ENCODE results near the gene NR0B2.

GRCh38 chr1:26877326-26877725, 36.4 kb downstream of the NR0B2 start:
- no peak for TF ChIP-seq CTCF (conservative IDR thresholded peaks at IDR 0.05; ENCODE audit: low read length)
- no peak for TF ChIP-seq EZH2phosphoT487 (IDR thresholded peaks at IDR 0.05; ENCODE audit: borderline replicate concordance, low read depth, low read length)

Data from OCI-LY7 (cell line).